Measurements from ENCODE around the gene MYO1A.

DNA sequence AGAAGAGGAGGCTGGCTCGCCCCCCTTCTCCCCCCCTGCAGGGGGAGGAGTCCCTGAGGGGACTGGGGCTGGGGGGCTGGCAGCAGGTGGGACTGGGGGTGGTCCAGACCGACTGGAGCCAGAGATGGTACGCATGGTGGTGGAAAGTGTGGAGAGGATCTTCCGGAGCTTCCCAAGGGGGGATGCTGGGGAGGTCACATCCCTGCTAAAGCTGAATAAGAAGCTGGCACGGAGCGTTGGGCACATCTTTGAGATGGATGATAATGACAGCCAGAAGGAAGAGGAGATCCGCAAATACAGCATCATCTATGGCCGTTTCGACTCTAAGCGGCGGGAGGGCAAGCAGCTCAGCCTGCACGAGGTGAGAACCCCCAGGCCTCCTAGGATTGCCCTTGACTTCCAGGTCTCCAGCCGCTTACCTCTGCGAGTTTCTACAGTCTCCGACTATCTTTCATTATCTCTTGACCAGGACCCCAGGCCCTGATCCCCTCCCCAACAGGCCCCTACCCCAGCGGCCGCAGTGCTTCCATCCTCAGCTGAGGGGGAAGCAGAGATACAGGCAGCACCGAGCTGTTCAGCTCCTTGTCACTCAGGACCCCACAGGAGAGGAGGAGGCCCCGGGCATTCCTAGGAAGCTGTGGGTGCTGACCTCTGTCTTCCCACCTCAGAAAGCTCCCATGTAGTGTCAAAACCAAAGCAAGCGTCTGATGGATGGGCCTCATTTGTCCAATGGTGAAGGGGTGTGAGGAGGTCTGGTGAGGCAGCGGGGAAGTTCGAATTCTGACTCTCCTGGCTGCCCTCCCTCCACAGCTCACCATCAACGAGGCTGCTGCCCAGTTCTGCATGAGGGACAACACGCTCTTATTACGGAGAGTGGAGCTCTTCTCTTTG is 42.0 kb upstream of the MYO1A start:
- TF ChIP-seq, protein P1, sequence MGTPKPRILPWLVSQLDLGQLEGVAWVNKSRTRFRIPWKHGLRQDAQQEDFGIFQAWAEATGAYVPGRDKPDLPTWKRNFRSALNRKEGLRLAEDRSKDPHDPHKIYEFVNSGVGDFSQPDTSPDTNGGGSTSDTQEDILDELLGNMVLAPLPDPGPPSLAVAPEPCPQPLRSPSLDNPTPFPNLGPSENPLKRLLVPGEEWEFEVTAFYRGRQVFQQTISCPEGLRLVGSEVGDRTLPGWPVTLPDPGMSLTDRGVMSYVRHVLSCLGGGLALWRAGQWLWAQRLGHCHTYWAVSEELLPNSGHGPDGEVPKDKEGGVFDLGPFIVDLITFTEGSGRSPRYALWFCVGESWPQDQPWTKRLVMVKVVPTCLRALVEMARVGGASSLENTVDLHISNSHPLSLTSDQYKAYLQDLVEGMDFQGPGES (IDR thresholded peaks at IDR 0.05; ENCODE audit: low read depth, low read length) = no peak
- TF ChIP-seq SMC3 (IDR thresholded peaks at IDR 0.05; ENCODE audit: low read depth, low read length) (no peak), FOXM1 (IDR thresholded peaks at IDR 0.05; ENCODE audit: low read depth) (no peak)
- TF ChIP-seq, protein P2, sequence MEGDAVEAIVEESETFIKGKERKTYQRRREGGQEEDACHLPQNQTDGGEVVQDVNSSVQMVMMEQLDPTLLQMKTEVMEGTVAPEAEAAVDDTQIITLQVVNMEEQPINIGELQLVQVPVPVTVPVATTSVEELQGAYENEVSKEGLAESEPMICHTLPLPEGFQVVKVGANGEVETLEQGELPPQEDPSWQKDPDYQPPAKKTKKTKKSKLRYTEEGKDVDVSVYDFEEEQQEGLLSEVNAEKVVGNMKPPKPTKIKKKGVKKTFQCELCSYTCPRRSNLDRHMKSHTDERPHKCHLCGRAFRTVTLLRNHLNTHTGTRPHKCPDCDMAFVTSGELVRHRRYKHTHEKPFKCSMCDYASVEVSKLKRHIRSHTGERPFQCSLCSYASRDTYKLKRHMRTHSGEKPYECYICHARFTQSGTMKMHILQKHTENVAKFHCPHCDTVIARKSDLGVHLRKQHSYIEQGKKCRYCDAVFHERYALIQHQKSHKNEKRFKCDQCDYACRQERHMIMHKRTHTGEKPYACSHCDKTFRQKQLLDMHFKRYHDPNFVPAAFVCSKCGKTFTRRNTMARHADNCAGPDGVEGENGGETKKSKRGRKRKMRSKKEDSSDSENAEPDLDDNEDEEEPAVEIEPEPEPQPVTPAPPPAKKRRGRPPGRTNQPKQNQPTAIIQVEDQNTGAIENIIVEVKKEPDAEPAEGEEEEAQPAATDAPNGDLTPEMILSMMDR (IDR thresholded peaks at IDR 0.05) = no peak

All from SK-N-SH (cell line).